CD14-positive monocyte (primary cell): ENCODE data around the gene P3H3. TPM values are rescaled to one million over a fixed set of nuclear protein-coding genes. Genes with fewer than 3 reads are reported as not detected.

Source experiments
- DNase-seq, 3 donors: peaks; one replicate each; pipeline ENCODE4 v3.0.0-alpha.2; 2011 to 2022
- H2AFZ ChIP-seq: 2 replicates; pipeline ENCODE4 v1.6.0; 2012; ENCODE audit warnings: mild to moderate bottlenecking, low read depth, low read length, inconsistent platforms; ENCODE audit not compliant: insufficient read depth, poor library complexity, severe bottlenecking
- H3K27ac ChIP-seq, 2 donors: 1 replicate in 1 of 2; 2 replicates in 1 of 2; pipeline ENCODE4 v1.5.1; 2012 to 2013; ENCODE audit warnings: low read length in 2 of 2, control low read depth in 1 of 2, inconsistent platforms in 1 of 2, low read depth in 1 of 2, mild to moderate bottlenecking in 1 of 2
- H3K27me3 ChIP-seq, 2 donors: one replicate each; pipeline versions ENCODE4 v1.6.0 to v1.6.1; 2011 to 2013; ENCODE audit warnings: low read length in 2 of 2; ENCODE audit not compliant: control insufficient read depth in 2 of 2, insufficient read depth in 2 of 2
- H3K36me3 ChIP-seq, 2 donors: replicated peaks in 1 of 2; 1 replicate in 1 of 2; 2 replicates in 1 of 2; pipeline versions ENCODE4 v1.5.1 to v1.6.1; 2012 to 2013; ENCODE audit warnings: low read length in 2 of 2, control low read depth in 1 of 2, inconsistent platforms in 1 of 2, mild to moderate bottlenecking in 1 of 2; ENCODE audit not compliant: insufficient read depth in 2 of 2, control insufficient read depth in 1 of 2
- H3K4me1 ChIP-seq, 2 donors: 1 replicate in 1 of 2; 2 replicates in 1 of 2; pipeline versions ENCODE4 v1.5.1 to v1.6.1; 2012 to 2013; ENCODE audit warnings: low read length in 2 of 2, control low read depth in 1 of 2, inconsistent platforms in 1 of 2, mild to moderate bottlenecking in 1 of 2, moderate library complexity in 1 of 2; ENCODE audit not compliant: insufficient read depth in 2 of 2, control insufficient read depth in 1 of 2
- H3K4me2 ChIP-seq: replicated peaks from 2 replicates; pipeline ENCODE3; 2012; ENCODE audit warnings: low read length, moderate library complexity, mild to moderate bottlenecking; ENCODE audit not compliant: poor library complexity, severe bottlenecking; ENCODE audit errors: extremely low read depth
- H3K4me3 ChIP-seq, 3 experiments: fragments of 200-600 bp in 1 of 3; sonication (generic) in 1 of 3; replicated peaks in 1 of 3; 1 replicate in 2 of 3; 2 replicates in 1 of 3; pipeline ENCODE4 v1.5.1; 2011 to 2013; ENCODE audit warnings: low read length in 3 of 3, mild to moderate bottlenecking in 3 of 3, control low read depth in 2 of 3, low read depth in 2 of 3, inconsistent platforms in 1 of 3, moderate library complexity in 1 of 3
- H3K79me2 ChIP-seq: 2 replicates; pipeline ENCODE4 v1.6.0; 2012; ENCODE audit warnings: mild to moderate bottlenecking, control low read depth, inconsistent platforms, low read length, moderate library complexity; ENCODE audit not compliant: insufficient read depth
- H3K9ac ChIP-seq: 2 replicates; pipeline ENCODE4 v1.6.0; 2017; ENCODE audit warnings: low read length, mild to moderate bottlenecking; ENCODE audit not compliant: insufficient read depth, poor library complexity, severe bottlenecking
- H3K9me3 ChIP-seq, 2 donors: replicated peaks in 1 of 2; 1 replicate in 1 of 2; 2 replicates in 1 of 2; pipeline versions ENCODE4 v1.5.1 to v1.6.1; 2012 to 2013; ENCODE audit warnings: low read length in 2 of 2, control low read depth in 1 of 2; ENCODE audit not compliant: control insufficient read depth in 1 of 2, insufficient read depth in 1 of 2
- H4K20me1 ChIP-seq: 2 replicates; pipeline ENCODE4 v1.6.0; 2012; ENCODE audit warnings: mild to moderate bottlenecking, low read length, control low read depth, moderate library complexity; ENCODE audit not compliant: insufficient read depth
- H3K27ac Mint-ChIP-seq, 7 donors: one replicate each; pipeline ENCODE4 v1.8.0; 2020; ENCODE audit warnings: mild to moderate bottlenecking in 7 of 7, mixed read lengths in 7 of 7, moderate library complexity in 6 of 7, inconsistent platforms in 2 of 7
- H3K27me3 Mint-ChIP-seq, 3 donors: one replicate each; pipeline ENCODE4 v1.8.0; 2021 to 2022; ENCODE audit warnings: low read depth in 3 of 3, mild to moderate bottlenecking in 3 of 3, mixed read lengths in 3 of 3, moderate library complexity in 3 of 3, inconsistent platforms in 1 of 3
- H3K36me3 Mint-ChIP-seq, 2 donors: one replicate each; pipeline ENCODE4 v1.8.0; 2020; ENCODE audit warnings: mixed read lengths in 2 of 2, inconsistent platforms in 1 of 2, mild to moderate bottlenecking in 1 of 2
- H3K4me1 Mint-ChIP-seq: one replicate; pipeline ENCODE4 v1.8.0; 2020; ENCODE audit warnings: mild to moderate bottlenecking, mixed read lengths
- H3K4me3 Mint-ChIP-seq, 2 donors: one replicate each; pipeline ENCODE4 v1.8.0; 2020; ENCODE audit warnings: mild to moderate bottlenecking in 2 of 2, mixed read lengths in 2 of 2, moderate library complexity in 1 of 2
- H3K9me3 Mint-ChIP-seq, 7 donors: one replicate each; pipeline ENCODE4 v1.8.0; 2020 to 2022; ENCODE audit warnings: mixed read lengths in 7 of 7, mild to moderate bottlenecking in 6 of 7, moderate library complexity in 6 of 7, inconsistent platforms in 2 of 7
- CTCF ChIP-seq: fragments of 200-600 bp; IDR thresholded peaks from one replicate; pipeline ENCODE4 v1.8.0; 2022; ENCODE audit warnings: antibody characterized with exemption, mild to moderate bottlenecking
- WGBS: methylation state at CpG from one replicate; pipeline ENCODE4 v1.1.5; 2013; ENCODE audit warnings: missing lambda C conversion rate; ENCODE audit not compliant: insufficient coverage; 5-methylcytosine and 5-hydroxymethylcytosine counted together
- intact Hi-C, 2 donors: fragments of 100-400 bp; cut with micrococcal nuclease; formaldehyde crosslinking; loops; one replicate each; pipeline versions ENCODE4 v1.15.0 to v1.15.1; 2023
- polyA plus RNA-seq, 3 donors: library from polyadenylated mRNA; depleted of rRNA in 1 of 3; unstranded in 2 of 3; stranded (reverse) in 1 of 3; fragments of 300-500 nt in 2 of 3; fragments of >200 nt in 1 of 3; fragmentation: Illumina TruSeq in 2 of 3; gene quantifications; 1 replicate in 2 of 3; 2 replicates in 1 of 3; pipeline ENCODE4 v1.2.3, GENCODE V29; 2012 to 2021

P3H3 gene
- polyA plus RNA-seq, 3 donors, result 0.56 TPM; not detected in 2

GRCh38 chr12:6780573-6780972, 47.6 kb upstream of the P3H3 start:
- H3K36me3 Mint-ChIP-seq, result peaks cover 0 to 2% of the 10 kb centered on the region in 2 donors
- H3K9me3 Mint-ChIP-seq, result no peaks in the 10 kb centered on the region
- DNase-seq, result no peak
- no peaks in the 10 kb centered on the region for H3K79me2 ChIP-seq
- H3K4me1 Mint-ChIP-seq, result peaks cover 38% of the 10 kb centered on the region
- H3K9ac ChIP-seq, result no peak overlapping the region
- no peak overlapping the region for H3K4me2 ChIP-seq
- no CpG with 5 or more reads among the region's 6 CpGs for WGBS
- H3K4me3 ChIP-seq, result no peak overlapping the region
- H2AFZ ChIP-seq, result no peak overlapping the region
- H3K27ac ChIP-seq, result no peak overlapping the region
- H3K27ac Mint-ChIP-seq, result peak overlapping the region in 1 of 7 donors; percentile 24
- TF ChIP-seq CTCF, result no peak
- H3K27me3 Mint-ChIP-seq, result peaks cover 27 to 32% (median 30%) of the 10 kb centered on the region in 3 donors
- H3K9me3 ChIP-seq, result no peaks in the 10 kb centered on the region
- peaks cover 0 to 27% of the 10 kb centered on the region in 2 donors for H3K27me3 ChIP-seq
- H3K36me3 ChIP-seq, result no peaks in the 10 kb centered on the region
- peaks cover 35 to 51% of the 10 kb centered on the region in 2 donors for H3K4me1 ChIP-seq
- intact Hi-C loops, result no loop called here
- no peak overlapping the region for H3K4me3 Mint-ChIP-seq
- H4K20me1 ChIP-seq, result no peaks in the 10 kb centered on the region

DNA sequence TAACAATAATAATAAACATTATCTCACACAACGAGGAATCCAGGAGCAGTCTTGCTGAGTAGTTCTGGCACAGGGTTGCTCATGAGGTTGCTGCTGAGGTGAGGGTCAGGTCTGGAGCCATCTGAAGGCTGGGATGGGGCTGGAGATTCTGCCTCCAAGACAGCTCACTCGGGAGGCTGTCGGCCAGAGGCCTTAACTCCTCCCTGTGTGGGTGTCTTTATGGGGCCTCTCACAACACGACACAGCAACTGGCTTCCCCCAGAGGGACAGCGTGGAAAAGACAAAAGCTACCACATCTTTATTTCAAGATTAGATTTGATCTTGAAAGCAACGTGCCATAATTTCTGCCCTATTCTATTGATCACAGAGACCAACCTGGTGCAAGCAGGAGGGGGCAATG, 46.1 kb upstream of the P3H3 start:
- H3K36me3 Mint-ChIP-seq, result no peaks in the 10 kb centered on the region
- Histone ChIP-seq H3K4me1 (peaks cover 50 to 66% of the 10 kb centered on the region in 2 donors), H4K20me1 (no peaks in the 10 kb centered on the region), H2AFZ (no peak overlapping the region), H3K9ac (no peak overlapping the region), H3K9me3 (no peaks in the 10 kb centered on the region), H3K79me2 (no peaks in the 10 kb centered on the region), H3K4me2 (no peak overlapping the region), H3K27me3 (peaks cover 0 to 13% of the 10 kb centered on the region in 2 donors), H3K36me3 (no peaks in the 10 kb centered on the region), H3K27ac (no peak overlapping the region), H3K4me3 (no peak overlapping the region)
- H3K9me3 Mint-ChIP-seq, result no peaks in the 10 kb centered on the region
- intact Hi-C loops, result no loop called here
- H3K4me3 Mint-ChIP-seq, result no peak overlapping the region
- H3K27ac Mint-ChIP-seq, result no peak overlapping the region
- no peak for TF ChIP-seq CTCF
- peaks cover 51% of the 10 kb centered on the region for H3K4me1 Mint-ChIP-seq
- H3K27me3 Mint-ChIP-seq, result peaks cover 14 to 19% (median 18%) of the 10 kb centered on the region in 3 donors
- DNase-seq, result no peak
- WGBS, result no CpG with 5 or more reads among the region's 6 CpGs
